Prostate gland (tissue), 2 donors: ENCODE measurements around the gene OSBPL6.

Experiments used
- POLR2A ChIP-seq: fragments of 450-650 bp; IDR thresholded peaks from one replicate; pipeline ENCODE4 v1.6.1; 2016; ENCODE audit warnings: antibody characterized with exemption, mild to moderate bottlenecking
- TF ChIP-seq, protein P1 (sequence below), 4 experiments: fragments of 200-600 bp in 2 of 4; fragments of 450-650 bp in 2 of 4; sonication (generic) in 2 of 4; IDR thresholded peaks; 1 replicate in 3 of 4; 2 replicates in 1 of 4; pipeline ENCODE4 v1.5.1; 2016 to 2019; ENCODE audit warnings: antibody characterized with exemption in 4 of 4, mild to moderate bottlenecking in 2 of 4, moderate library complexity in 2 of 4

GRCh38 chr2:178426388-178426787, 232.1 kb downstream of the OSBPL6 start:
- TF ChIP-seq POLR2A: no peak
- TF ChIP-seq, protein P1, sequence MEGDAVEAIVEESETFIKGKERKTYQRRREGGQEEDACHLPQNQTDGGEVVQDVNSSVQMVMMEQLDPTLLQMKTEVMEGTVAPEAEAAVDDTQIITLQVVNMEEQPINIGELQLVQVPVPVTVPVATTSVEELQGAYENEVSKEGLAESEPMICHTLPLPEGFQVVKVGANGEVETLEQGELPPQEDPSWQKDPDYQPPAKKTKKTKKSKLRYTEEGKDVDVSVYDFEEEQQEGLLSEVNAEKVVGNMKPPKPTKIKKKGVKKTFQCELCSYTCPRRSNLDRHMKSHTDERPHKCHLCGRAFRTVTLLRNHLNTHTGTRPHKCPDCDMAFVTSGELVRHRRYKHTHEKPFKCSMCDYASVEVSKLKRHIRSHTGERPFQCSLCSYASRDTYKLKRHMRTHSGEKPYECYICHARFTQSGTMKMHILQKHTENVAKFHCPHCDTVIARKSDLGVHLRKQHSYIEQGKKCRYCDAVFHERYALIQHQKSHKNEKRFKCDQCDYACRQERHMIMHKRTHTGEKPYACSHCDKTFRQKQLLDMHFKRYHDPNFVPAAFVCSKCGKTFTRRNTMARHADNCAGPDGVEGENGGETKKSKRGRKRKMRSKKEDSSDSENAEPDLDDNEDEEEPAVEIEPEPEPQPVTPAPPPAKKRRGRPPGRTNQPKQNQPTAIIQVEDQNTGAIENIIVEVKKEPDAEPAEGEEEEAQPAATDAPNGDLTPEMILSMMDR (IDR thresholded peaks at IDR 0.05): no peak
